Sigmoid colon (tissue), 4 donors: ENCODE measurements around the gene ASB8.

ENCODE experiments used
- CTCF ChIP-seq, 4 experiments: fragments of 450-650 bp in 3 of 4; fragments of 200-600 bp in 1 of 4; IDR thresholded peaks; one replicate each; pipeline ENCODE4 v1.5.1; 2016 to 2019; ENCODE audit warnings: antibody characterized with exemption in 4 of 4, mild to moderate bottlenecking in 3 of 4, moderate library complexity in 2 of 4
- EP300 ChIP-seq, 4 donors: sonication (generic); formaldehyde crosslinking; IDR thresholded peaks; one replicate each; pipeline ENCODE4 v1.6.1; 2017; ENCODE audit warnings: antibody characterized with exemption in 4 of 4
- POLR2A ChIP-seq, 2 donors: fragments of 450-650 bp; IDR thresholded peaks; one replicate each; pipeline ENCODE4 v1.6.1; 2016; ENCODE audit warnings: antibody characterized with exemption in 2 of 2, mild to moderate bottlenecking in 2 of 2, moderate library complexity in 2 of 2
- POLR2AphosphoS5 ChIP-seq, 4 donors: sonication (generic); formaldehyde crosslinking; IDR thresholded peaks; one replicate each; pipeline ENCODE4 v1.6.1; 2017; ENCODE audit warnings: antibody characterized with exemption in 4 of 4

GRCh38 chr12:48135027-48135426, 22.3 kb downstream of the ASB8 start:
- TF ChIP-seq POLR2A (IDR thresholded peaks at IDR 0.05) (no peak), POLR2AphosphoS5 (IDR thresholded peaks at IDR 0.05) (no peak), CTCF (IDR thresholded peaks at IDR 0.05) (no peak), EP300 (IDR thresholded peaks at IDR 0.05) (no peak)
